OCI-LY7 (cell line): ENCODE data around the gene RAF1. TPM values are rescaled to one million over a fixed set of nuclear protein-coding genes. Genes with fewer than 3 reads are reported as not detected.

Experiments
- BruUV-seq: library from RNA; stranded (reverse); fragments of 400-500 nt; replicated peaks from 2 replicates; lab custom pipeline; 2021; lab: Mats Ljungman, UMichigan
- CTCF ChIA-PET: fragments of 300-600 bp; sonication (Branson Sonifier 250); formaldehyde crosslinking; loops from one replicate; lab custom pipeline; 2022; ENCODE audit warnings: antibody characterized with exemption; ENCODE audit not compliant: unreplicated experiment; lab: Charles Lee
- POLR2A ChIA-PET: fragments of 300-600 bp; sonication (Branson Sonifier 250); formaldehyde crosslinking; loops from one replicate; lab custom pipeline; 2022; ENCODE audit warnings: antibody characterized with exemption; lab: Charles Lee
- DNase-seq: peaks from one replicate; pipeline ENCODE4 v3.0.0-alpha.2; 2015; ENCODE audit warnings: low spot score
- H2AFZ ChIP-seq: fragments of 200-600 bp; sonication (generic), shearing (Covaris generic); 2 replicates; pipeline ENCODE4 v1.6.1; 2014; ENCODE audit warnings: mild to moderate bottlenecking, antibody characterized with exemption, low read length, moderate library complexity
- H3K27ac ChIP-seq: fragments of 200-600 bp; sonication (generic); 2 replicates; pipeline ENCODE4 v1.5.1; 2014; ENCODE audit warnings: mixed run types, low read depth, mild to moderate bottlenecking, moderate library complexity, low read length, inconsistent platforms; ENCODE audit not compliant: poor library complexity, severe bottlenecking
- H3K36me3 ChIP-seq: fragments of 200-600 bp; sonication (generic); 2 replicates; pipeline ENCODE4 v1.6.1; 2014; ENCODE audit warnings: mild to moderate bottlenecking, antibody characterized with exemption, low read length, moderate library complexity, mixed read lengths; ENCODE audit not compliant: insufficient read depth
- H3K4me1 ChIP-seq: fragments of 200-600 bp; sonication (generic); 2 replicates; pipeline ENCODE4 v1.5.1; 2014; ENCODE audit warnings: mild to moderate bottlenecking, low read length; ENCODE audit not compliant: insufficient read depth, poor library complexity, severe bottlenecking
- H3K4me2 ChIP-seq: fragments of 200-600 bp; sonication (generic); 2 replicates; pipeline ENCODE4 v1.6.1; 2014; ENCODE audit warnings: mild to moderate bottlenecking, low read length
- H3K4me3 ChIP-seq: fragments of 200-600 bp; sonication (generic); 2 replicates; pipeline ENCODE4 v1.5.1; 2014; ENCODE audit warnings: mild to moderate bottlenecking, low read depth, low read length; ENCODE audit not compliant: poor library complexity, severe bottlenecking
- H3K79me2 ChIP-seq: fragments of 200-600 bp; sonication (generic); 2 replicates; pipeline ENCODE4 v1.6.1; 2016; ENCODE audit warnings: low read depth, mild to moderate bottlenecking, low read length, moderate library complexity, mixed read lengths; ENCODE audit not compliant: insufficient read depth
- H3K9me2 ChIP-seq: fragments of 200-600 bp; sonication (generic); 2 replicates; pipeline ENCODE4 v1.6.1; 2016; ENCODE audit warnings: mild to moderate bottlenecking, low read length, mixed read lengths; ENCODE audit not compliant: insufficient read depth
- H3K9me3 ChIP-seq: fragments of 200-600 bp; sonication (generic); 2 replicates; pipeline ENCODE4 v1.6.1; 2014; ENCODE audit warnings: mild to moderate bottlenecking, mixed run types, low read length, mixed read lengths
- H4K20me1 ChIP-seq: fragments of 200-600 bp; sonication (generic); 2 replicates; pipeline ENCODE4 v1.6.1; 2014; ENCODE audit warnings: mild to moderate bottlenecking, antibody characterized with exemption, low read length, moderate library complexity, mixed read lengths; ENCODE audit not compliant: insufficient read depth
- CTCF ChIP-seq: fragments of 200-600 bp; sonication (generic); conservative IDR thresholded peaks from 2 replicates; pipeline ENCODE4 v1.5.1; 2014; ENCODE audit warnings: mild to moderate bottlenecking, antibody characterized with exemption, low read length, moderate library complexity, mixed read lengths
- EZH2phosphoT487 ChIP-seq: fragments of 200-600 bp; sonication (generic); IDR thresholded peaks from 2 replicates; pipeline ENCODE4 v1.6.1; 2018; ENCODE audit warnings: low read depth, borderline replicate concordance, mild to moderate bottlenecking, mixed run types, antibody characterized with exemption, low read length, moderate library complexity, mixed read lengths
- intact Hi-C: fragments of 100-400 bp; cut with micrococcal nuclease; formaldehyde crosslinking; loops from one replicate; pipeline ENCODE4 v1.10.0; 2022; ENCODE audit not compliant: unreplicated experiment
- total RNA-seq, 2 experiments: library from RNA; depleted of rRNA in 1 of 2; stranded (reverse); fragments of >200 nt in 1 of 2; shearing (Covaris generic) in 1 of 2; gene quantifications; 2 replicates each; pipeline ENCODE4 v1.2.3, GENCODE V29; 2014 to 2022

RAF1 gene
- total RNA-seq, 2 experiments from 2014 or later, result 88.0 to 90.8 TPM

- Histone ChIP-seq H3K79me2 (peaks cover 49% of the 10 kb centered on the region), H3K9me3 (no peaks in the 10 kb centered on the region), H2AFZ (peak within 1 kb of the TSS; percentile 81), H4K20me1 (peaks cover 34% of the 10 kb centered on the region), H3K4me1 (peaks cover 47% of the 10 kb centered on the region), H3K36me3 (no peaks in the 10 kb centered on the region), H3K9me2 (no peaks in the 10 kb centered on the region), H3K4me3 (peak within 1 kb of the TSS; percentile 89), H3K4me2 (peak within 1 kb of the TSS; percentile 90), H3K27ac (peak within 1 kb of the TSS; percentile 62)
- BruUV-seq, result TSS peak; percentile 86
- TF ChIP-seq EZH2phosphoT487 (no peak), CTCF (no peak)
- intact Hi-C loops, result loop anchor here (1.0 kb wide), 1 partner anchor 107 kb away; the partner anchor contains the start of gene RAF1
- ChIA-PET CTCF (no interaction called here), POLR2A (interaction anchor here (0.7 to 1.6 kb wide), 2 partner anchors 14 to 22 kb away, joined by 4 to 5 read pairs; no protein-coding TSS in a partner anchor)
- peak; percentile 91 for DNase-seq
Measured at GRCh38 chr3:12556690-12557472, 107.0 kb downstream of the RAF1 start, which contains the start of gene MKRN2. Gene MKRN2 (plus strand): TSS chr3:12557087. CDS start chr3:12557151, 64 bp downstream.

GRCh38 chr3:12556314-12556689 lies 107.6 kb downstream of the RAF1 start:
- H3K36me3 ChIP-seq, result no peaks in the 10 kb centered on the region
- intact Hi-C loops, result no loop called here
- no TSS peak for BruUV-seq
- no peaks in the 10 kb centered on the region for H3K9me2 ChIP-seq
- peak overlapping the region; percentile 62 for H3K27ac ChIP-seq
- peaks cover 43% of the 10 kb centered on the region for H3K4me1 ChIP-seq
- peak overlapping the region; percentile 89 for H3K4me3 ChIP-seq
- POLR2A ChIA-PET, result no interaction called here
- CTCF ChIA-PET, result no interaction called here
- peak overlapping the region; percentile 81 for H2AFZ ChIP-seq
- H4K20me1 ChIP-seq, result peaks cover 33% of the 10 kb centered on the region
- no peaks in the 10 kb centered on the region for H3K9me3 ChIP-seq
- peak overlapping the region; percentile 71 for H3K4me2 ChIP-seq
- H3K79me2 ChIP-seq, result peaks cover 43% of the 10 kb centered on the region
- DNase-seq, result no peak
- TF ChIP-seq CTCF, result no peak
- TF ChIP-seq EZH2phosphoT487, result no peak

DNA sequence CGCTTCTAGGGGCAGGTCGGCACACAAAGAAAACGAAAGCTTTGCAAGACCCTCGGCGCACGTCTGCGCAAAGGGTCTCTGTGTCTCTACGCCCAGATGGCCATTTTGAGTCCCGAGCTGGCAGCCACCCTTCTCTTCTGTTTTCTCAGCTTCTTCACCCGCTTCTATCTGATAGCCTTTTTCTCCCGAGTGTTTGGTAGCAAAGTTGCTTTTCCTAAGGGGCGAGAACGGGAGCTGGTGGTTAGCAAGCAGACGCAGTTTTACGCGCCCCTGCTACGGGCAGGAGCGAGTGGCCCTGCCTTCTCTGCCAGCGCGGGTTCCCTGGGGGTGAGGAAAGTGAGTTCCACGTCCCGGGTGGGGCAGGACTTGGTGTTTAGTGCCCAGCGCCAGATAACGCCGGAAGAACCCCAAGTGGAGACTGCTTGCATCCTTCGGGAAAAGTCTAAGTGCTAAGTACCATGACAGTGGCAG lies 110.0 kb downstream of the RAF1 start:
- BruUV-seq, result no TSS peak
- H3K79me2 ChIP-seq, result peaks cover 20% of the 10 kb centered on the region
- peaks cover 16% of the 10 kb centered on the region for H4K20me1 ChIP-seq
- H3K4me1 ChIP-seq, result peaks cover 19% of the 10 kb centered on the region
- POLR2A ChIA-PET, result interaction anchor here (0.6 kb wide), 1 partner anchor 93 kb away, joined by 3 read pairs; no protein-coding TSS in a partner anchor
- no peaks in the 10 kb centered on the region for H3K9me3 ChIP-seq
- intact Hi-C loops, result no loop called here
- peak overlapping the region; percentile 67 for H3K4me3 ChIP-seq
- no peak for TF ChIP-seq CTCF
- no peak for TF ChIP-seq EZH2phosphoT487
- peak overlapping the region; percentile 98 for H2AFZ ChIP-seq
- no peaks in the 10 kb centered on the region for H3K9me2 ChIP-seq
- H3K4me2 ChIP-seq, result peak overlapping the region; percentile 85
- peak; percentile 51 for DNase-seq
- no peak overlapping the region for H3K27ac ChIP-seq
- H3K36me3 ChIP-seq, result no peaks in the 10 kb centered on the region
- CTCF ChIA-PET, result no interaction called here
